ENCODE results near the gene PRKACB.

The PRKACB gene

DNA sequence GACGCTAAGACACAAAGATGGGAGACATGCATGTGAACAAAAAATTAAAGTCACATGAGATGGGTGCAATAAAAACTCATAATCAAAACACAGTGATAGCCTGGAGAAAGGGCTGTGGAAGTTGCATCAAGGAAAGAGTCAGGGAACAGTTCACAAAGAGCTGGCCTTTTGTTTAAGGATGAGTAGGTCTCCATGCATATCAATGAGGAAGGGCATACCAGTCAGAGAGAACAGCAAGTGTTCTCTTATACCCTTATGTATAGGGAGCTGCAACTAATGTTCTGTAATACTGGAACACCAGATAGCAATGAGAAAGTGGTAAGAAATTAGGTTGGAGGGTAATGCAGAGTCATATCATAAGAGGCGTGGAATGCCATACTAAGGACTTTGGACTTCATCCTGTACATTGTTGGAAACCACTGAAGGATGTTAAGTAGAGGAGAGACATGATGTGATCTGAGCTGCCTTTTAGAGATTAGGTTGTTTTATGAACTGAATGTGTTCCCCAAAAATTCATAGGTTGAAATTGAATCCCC is 110.7 kb downstream of the PRKACB start:
- ChIA-PET CTCF (interaction anchor here (1.5 kb wide), 1 partner anchor 40 kb away, joined by 3 read pairs; no protein-coding TSS in a partner anchor), POLR2A (no interaction called here)
- no peak for DNase-seq (ENCODE audit: extremely low spot score)
- TF ChIP-seq, protein P1, sequence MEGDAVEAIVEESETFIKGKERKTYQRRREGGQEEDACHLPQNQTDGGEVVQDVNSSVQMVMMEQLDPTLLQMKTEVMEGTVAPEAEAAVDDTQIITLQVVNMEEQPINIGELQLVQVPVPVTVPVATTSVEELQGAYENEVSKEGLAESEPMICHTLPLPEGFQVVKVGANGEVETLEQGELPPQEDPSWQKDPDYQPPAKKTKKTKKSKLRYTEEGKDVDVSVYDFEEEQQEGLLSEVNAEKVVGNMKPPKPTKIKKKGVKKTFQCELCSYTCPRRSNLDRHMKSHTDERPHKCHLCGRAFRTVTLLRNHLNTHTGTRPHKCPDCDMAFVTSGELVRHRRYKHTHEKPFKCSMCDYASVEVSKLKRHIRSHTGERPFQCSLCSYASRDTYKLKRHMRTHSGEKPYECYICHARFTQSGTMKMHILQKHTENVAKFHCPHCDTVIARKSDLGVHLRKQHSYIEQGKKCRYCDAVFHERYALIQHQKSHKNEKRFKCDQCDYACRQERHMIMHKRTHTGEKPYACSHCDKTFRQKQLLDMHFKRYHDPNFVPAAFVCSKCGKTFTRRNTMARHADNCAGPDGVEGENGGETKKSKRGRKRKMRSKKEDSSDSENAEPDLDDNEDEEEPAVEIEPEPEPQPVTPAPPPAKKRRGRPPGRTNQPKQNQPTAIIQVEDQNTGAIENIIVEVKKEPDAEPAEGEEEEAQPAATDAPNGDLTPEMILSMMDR (IDR thresholded peaks at IDR 0.05; ENCODE audit: control extremely low read depth, extremely low read depth, low read depth, missing control alignments): no peak

DNA sequence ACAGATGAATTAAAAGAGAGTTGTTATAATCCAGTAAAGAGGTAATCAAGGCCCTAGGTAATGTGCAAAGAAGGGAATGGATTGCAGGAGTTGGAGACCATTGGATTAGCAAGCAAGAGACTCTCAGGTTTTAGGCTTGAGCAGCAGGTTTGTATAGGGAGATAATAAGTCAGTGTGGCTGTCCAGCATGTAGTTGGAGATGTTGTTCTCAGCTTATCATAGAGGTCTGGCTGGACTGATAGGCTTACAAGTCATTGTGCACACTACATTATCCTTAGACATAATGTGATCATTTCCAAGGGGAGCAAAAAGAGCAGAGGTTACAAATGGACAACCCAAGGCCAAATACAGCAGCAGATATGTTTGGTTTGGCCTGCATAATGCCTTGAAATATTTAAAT is 111.5 kb downstream of the PRKACB start:
- no peak for DNase-seq (ENCODE audit: extremely low spot score)
- ChIA-PET POLR2A (no interaction called here), CTCF (interaction anchor here (0.8 to 1.5 kb wide), 2 partner anchors 11 to 41 kb away, joined by 3 read pairs; no protein-coding TSS in a partner anchor)
- TF ChIP-seq, protein P1 (IDR thresholded peaks at IDR 0.05; ENCODE audit: control extremely low read depth, extremely low read depth, low read depth, missing control alignments): no peak

DNA sequence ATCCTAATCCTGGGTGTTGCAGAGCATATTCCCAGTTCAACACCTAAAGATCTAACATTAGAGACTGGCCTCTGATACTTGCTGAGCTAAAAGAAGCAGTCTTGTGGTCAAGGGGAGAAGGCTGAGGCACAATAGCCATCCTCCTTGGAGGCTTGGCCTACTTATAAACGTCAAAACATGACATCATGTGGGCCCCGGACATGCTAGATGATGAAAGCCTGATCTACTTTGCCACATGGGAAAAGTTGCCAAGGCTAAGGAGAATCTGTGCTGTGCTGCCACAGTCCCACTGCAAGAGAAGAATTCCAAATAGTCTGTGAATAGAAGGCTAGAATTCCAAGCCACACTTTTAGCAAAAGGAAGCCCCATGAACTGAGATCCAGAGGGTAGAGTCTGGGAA is 113.5 kb downstream of the PRKACB start:
- POLR2A ChIA-PET: no interaction called here
- CTCF ChIA-PET: no interaction called here
- TF ChIP-seq, protein P1 (IDR thresholded peaks at IDR 0.05; ENCODE audit: control extremely low read depth, extremely low read depth, low read depth, missing control alignments): no peak
- no peak for DNase-seq (ENCODE audit: extremely low spot score)

DNA sequence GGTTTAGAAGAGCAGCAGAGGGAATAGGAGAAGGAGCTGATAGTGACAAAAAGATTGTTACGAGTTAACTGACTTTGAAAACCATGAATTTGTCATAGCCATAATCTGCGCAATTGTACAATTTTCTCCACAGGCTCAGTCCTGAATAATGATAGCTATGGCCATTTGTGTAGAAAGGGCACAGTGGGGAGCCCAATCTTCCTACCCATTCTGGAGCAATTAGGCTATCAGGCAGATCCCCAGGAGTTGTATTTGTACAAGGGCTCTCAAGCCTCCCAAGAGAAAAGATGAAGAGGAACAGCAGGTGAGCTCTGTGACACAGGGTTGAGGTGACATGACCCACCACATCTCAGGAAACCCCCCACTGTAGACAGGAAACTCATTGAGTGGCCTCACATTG is 115.3 kb downstream of the PRKACB start:
- ChIA-PET CTCF (interaction anchor here (1.1 kb wide), 1 partner anchor 48 kb away, joined by 3 read pairs; no protein-coding TSS in a partner anchor), POLR2A (interaction anchor here (0.6 kb wide), 1 partner anchor 16 kb away, joined by 3 read pairs; no protein-coding TSS in a partner anchor)
- DNase-seq (ENCODE audit: extremely low spot score): no peak

DNA sequence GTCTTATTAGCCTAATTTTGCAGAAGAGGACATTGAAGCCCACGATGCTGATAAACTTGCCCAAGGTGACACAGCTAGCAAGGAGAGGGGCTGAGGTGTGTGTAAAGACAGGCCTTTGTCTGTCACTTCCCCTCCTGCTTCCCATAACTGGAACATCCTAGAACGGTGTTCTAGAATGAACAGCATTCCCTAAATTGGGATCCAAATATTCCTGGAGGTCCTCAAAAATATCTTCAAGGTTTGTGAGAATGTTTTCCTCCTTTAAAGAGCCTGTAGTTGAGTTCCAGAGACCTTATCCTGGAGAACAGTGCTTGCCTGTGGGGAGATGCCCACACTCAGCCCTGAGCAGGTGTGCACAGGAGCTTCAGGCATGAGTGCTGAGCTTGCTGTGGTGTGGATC is 115.9 kb downstream of the PRKACB start:
- TF ChIP-seq, protein P1 (IDR thresholded peaks at IDR 0.05; ENCODE audit: control extremely low read depth, extremely low read depth, low read depth, missing control alignments): no peak

More for the DNA sequence above, 115.3 kb downstream of the PRKACB start:
- TF ChIP-seq, protein P1 (IDR thresholded peaks at IDR 0.05; ENCODE audit: control extremely low read depth, extremely low read depth, low read depth, missing control alignments): no peak

DNA sequence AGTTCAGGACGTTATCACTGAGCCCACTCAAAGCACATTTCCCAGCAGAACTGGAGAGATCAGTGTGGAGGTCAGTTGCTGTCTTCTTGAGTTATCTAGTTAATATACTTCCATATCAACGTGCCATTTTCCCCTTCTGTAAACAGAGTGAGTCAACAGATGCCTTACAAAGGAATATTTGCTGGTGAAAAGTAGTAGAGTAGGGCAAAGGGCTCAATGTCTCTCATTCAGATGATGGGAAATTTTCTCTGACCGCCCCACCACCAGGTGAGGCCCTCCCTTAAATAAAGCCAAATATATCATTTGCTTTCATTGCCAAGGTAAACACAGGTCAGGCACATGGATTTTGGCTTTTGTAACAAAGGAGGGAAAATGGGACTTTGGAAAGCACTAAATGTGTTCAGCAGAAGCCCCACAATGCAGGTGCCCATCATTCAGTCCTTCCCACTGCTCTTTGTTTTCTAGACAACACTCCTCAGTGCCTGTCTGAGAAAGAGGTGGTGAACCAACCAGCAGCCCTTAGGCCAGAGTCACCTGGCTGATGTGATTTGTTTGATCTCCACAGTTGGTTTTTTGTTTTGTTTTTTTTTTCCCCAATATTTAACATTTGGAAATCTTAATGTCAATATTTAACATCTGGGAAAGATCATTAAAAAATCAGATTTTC is 116.9 kb downstream of the PRKACB start:
- POLR2A ChIA-PET: no interaction called here

More for the DNA sequence above, 115.9 kb downstream of the PRKACB start:
- ChIA-PET POLR2A (no interaction called here), CTCF (interaction anchor here (1.1 kb wide), 1 partner anchor 48 kb away, joined by 3 read pairs; no protein-coding TSS in a partner anchor)
- no peak for DNase-seq (ENCODE audit: extremely low spot score)

More for the DNA sequence above, 116.9 kb downstream of the PRKACB start:
- CTCF ChIA-PET: no interaction called here
- TF ChIP-seq, protein P1 (IDR thresholded peaks at IDR 0.05; ENCODE audit: control extremely low read depth, extremely low read depth, low read depth, missing control alignments): no peak
- DNase-seq (ENCODE audit: extremely low spot score): no peak

Data from GM10248 (cell line).